Right ventricle myocardium superior (tissue), 1 donor: ENCODE measurements around the gene NEDD4L. TPM values are rescaled to one million over a fixed set of nuclear protein-coding genes. Genes with fewer than 3 reads are reported as not detected.
"Not testable (repeated sequence)": the region's sequence is repeated elsewhere in the genome, so short reads cannot be mapped to it uniquely, and the experiment has no call there.

Experiments
- ATAC-seq: fragments of 200-7000 bp; cut with Tn5 transposase; one replicate; pipeline ENCODE4 v1.9.1; 2020; ENCODE audit warnings: mild to moderate bottlenecking; ENCODE audit not compliant: poor library complexity
- DNase-seq: peaks from one replicate; pipeline ENCODE4 v3.0.0-alpha.2; 2020
- intact Hi-C: fragments of 100-400 bp; cut with DNase I; formaldehyde crosslinking; loops from one replicate; pipeline ENCODE4 v1.11.2; 2022
- total RNA-seq: library from RNA; stranded (reverse); fragmentation: NEBNext Ultra II Directional; extraction: Animal tissue kit (Norgen Biotek cat#: 25700); gene quantifications from one replicate; pipeline ENCODE4 v1.2.1, GENCODE V29; 2021
- donor health status: DM: no; HTN: yes; CAD: no; lungs with severe emphysema.

NEDD4L gene
- total RNA-seq, 1 donor from 2014 or later = 51.4 TPM

DNA sequence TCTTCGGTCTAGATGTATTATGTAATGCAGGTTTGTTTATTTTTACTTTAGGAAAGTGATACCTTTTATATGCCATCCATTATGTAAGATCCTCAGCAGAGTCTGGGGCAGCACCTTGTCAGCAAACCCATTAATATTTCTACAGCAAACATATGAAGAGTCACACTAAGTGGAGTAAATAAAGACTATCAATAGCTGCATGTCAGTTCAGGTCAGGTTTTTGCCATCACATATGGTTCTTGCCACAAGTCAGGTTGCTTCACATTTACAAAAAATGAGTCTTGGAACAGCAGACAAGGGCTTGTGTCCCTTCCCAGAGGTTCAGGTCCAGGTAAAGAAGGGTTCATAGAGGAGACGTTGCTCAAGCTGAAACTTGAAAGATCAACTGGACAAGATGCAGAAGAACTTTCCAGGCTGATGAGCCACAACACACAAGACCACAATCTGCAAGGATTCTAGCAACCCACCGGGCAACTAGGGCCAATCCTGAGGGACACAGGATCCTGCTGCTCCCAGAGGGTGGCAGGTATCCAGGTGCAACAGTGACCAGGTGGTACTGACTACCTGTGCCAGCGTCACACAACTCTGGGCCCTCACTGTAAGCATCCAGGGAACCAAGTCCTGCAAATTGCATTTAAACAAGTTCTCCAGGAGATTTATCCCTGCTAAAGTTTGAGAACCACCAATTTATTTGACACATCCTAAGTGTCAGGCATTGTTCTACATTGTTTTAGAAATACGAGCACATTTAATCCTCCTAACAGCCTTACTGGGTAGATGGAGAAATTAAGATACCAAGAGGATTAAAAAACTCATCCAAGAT is 369.0 kb downstream of the NEDD4L start:
- intact Hi-C loops = no loop called here
- ATAC-seq (no peak), DNase-seq (no peak)

DNA sequence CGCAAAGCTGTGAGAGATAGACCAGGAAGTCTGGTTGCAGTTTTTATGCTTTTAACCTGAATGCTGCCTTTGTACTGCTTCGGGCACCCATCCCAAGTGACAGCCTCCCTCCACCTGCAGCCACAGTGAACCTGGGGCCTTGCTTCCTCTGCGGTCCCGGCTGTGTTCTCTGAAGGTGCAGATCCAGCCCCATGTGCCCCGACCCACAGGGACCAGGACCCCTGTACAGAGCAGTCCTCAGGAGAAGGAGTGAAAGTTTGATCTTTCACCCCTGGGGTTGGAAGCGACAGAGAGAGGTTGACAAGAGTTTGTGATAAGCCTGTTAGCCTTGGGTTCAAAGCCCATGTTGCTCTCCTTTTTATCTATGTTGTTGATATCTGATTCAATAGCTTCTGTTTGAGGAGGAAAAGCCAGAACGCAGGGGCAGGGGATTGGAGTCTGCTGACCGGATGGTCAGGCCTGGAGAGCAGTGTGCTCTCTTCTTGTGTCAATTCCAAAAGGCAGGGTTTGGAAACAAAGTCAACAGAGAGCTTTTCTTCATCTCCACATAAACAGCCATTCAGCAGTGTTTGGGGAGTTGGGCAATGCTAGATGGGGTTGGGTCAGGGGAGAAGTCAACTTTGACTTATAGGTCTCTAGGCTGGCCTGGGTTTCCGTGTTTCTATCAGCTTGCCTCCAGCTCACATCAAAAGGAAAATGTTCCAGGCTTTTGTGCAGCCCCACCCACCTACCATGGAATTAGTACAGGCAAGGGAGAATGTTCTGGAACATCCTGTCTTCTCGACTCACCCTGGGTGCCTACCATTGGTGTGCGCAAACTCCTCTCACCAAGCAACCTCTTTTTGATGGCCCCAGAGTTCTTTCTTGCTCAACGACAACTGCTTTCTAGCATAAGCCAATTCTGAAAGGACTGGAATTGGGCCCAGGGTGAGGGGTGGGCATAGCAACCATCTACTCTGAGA is 369.9 kb downstream of the NEDD4L start:
- no peak for DNase-seq
- no peak for ATAC-seq
- intact Hi-C loops = no loop called here

DNA sequence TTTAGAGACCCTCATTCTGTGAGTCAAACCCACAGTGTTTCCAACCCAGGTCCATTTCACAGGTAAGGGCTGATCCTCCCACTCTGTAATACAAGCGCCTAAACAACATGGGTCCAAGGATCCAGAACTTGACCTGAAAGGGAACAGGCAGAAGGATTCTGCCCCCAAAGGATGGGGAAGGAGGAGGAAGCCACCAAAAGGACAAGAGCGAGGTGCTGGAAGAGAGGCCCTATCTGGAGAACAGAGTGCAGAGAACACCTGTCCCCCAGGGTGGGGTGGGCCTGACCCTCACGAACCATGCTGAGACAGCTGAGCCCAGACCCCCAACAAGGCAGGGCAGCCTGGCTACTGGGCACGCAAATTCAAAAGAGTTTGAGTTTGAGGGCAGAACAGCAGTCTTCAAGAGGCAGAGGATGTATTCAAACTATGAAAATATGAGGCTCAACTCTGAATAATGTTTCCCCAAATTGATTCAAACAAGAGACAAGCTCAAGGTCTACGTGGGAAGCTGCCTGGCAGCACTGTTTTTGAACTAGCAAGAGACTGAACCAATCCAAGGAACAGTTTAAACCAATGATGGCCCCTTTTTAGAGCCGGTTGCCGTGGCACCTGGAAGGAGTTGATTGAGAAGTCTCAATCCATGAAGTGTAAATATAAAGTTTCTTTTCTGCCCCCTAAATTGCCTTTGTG is 372.1 kb downstream of the NEDD4L start:
- DNase-seq (no peak), ATAC-seq (no peak)
- intact Hi-C loops = no loop called here

DNA sequence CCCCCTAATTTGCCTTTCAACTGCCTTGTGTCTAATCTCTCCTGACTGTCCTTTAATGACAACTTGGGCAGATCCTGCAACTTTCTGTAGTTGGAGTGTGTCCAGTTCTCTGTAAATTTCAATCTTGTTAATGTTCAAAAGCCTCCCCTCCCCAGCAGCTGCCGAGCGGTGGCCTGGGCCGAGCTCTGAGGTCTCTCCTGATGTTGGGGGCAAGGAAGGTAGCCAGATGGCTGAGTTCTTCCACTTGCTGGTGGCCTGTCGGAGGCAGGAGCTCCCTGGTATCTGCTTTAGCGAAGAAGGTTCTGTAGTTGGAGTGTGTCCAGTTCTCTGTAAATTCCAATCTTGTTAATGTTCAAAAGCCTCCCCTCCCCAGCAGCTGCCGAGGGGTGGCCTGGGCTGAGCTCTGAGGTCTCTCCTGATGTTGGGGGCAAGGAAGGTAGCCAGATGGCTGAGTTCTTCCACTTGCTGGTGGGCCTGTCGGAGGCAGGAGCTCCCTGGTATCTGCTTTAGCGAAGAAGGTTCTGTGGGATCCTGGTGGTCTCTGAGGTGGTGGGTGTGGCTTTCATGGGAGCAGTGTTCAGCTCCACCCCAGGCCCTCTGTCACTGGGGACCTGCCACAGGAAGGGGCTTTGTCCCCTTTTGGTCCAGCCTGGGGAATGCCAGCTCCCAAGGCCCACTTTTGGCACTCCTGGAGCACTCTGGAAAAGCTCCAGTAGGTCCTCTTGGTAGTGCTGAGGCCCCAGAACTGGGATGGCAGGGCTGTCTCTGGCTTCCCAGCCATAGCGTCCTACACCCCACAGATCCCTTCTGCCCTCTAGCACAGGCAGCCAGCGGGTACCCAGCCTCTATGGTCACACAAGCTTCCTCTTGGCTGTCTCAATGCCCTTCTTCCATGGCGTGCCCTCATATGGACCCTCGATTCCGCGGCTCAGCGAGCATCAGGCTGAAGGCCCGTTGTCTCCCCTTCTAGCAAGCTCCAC is 373.0 kb downstream of the NEDD4L start:
- ATAC-seq = no peak
- no peak for DNase-seq
- intact Hi-C loops = no loop called here

DNA sequence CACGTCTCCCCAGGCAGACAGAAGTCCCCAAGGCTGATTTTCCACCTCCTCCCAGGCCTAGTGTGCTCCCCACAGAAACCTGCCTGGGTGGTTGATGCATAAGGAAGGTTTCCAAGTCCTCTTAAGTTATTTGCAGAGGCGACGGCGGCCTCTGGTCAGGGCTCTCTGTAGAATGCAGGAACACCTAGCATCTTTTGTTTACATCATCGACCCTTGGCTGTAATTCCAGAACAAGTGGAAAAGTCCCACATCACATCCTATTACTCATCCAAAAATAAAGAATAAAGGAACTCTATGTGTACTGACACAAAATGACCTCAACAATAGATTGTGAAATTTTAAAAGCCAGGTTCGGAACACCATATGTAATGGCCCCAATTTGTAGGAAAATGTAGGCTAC is 373.7 kb downstream of the NEDD4L start:
- intact Hi-C loops = no loop called here
- no peak for ATAC-seq
- no peak for DNase-seq

DNA sequence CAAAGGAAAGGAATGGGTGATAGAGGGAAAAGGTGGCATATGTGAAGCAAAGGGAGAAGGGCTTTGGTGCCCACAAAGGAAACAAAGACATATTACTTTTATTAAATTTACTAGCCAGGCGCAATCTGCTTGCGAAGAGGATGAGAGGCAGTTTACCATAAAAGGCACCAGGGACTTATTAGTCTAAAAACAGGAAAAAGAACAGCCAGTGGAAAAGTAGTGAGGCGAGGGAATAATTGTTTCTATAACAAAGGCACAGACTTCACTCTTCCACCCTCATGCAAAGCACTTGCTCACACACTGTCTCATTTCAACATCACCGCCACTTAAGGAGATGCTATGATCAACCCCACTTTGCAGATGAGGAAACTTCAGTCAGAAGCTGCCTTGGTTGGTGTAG is 374.3 kb downstream of the NEDD4L start:
- DNase-seq = no peak
- no peak for ATAC-seq
- intact Hi-C loops = no loop called here

DNA sequence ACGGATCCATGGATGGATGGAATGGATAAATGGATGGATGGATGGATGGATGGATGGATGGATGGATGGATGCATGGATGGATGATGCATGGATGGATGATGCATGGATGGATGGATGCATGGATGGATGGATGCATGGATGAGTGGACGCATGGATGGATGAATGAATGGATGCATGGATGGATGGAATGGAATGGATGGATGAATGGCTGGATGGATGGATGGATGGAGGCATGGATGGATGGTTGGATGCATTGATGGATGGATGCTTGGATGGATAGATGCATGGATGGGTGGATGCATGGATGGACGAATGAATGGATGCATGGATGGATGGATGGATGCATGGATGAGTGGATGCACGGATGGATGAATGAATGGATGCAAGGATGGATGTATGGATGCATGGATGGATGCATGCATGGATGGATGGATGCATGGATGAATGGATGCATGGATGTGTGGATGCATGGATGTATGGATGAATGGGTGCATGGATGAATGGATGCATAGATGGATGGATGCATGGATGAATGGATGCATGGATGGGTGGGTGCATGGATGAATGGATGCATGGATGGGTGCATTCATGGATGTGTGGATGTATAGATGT is 375.7 kb downstream of the NEDD4L start:
- no peak for DNase-seq
- intact Hi-C loops = no loop called here
- ATAC-seq = no peak

DNA sequence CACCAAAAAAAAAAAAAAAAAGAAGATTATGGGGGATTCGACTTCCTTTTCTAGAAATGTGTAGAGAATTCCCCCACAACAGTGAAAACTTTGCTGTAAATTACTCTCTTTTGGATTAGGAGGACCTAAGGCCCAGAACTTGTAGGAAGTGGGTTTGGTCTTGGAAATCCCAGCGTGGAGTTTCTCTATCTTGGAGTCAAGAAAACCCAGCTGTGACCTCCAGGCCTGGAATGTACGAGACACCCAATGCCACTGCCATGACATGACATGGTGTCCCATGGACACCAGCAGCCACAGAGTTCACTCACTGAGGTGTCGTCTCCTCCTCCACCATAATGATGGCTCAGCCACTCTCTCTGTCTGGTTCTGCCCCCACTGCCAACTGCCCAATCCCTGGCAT is 382.6 kb downstream of the NEDD4L start:
- intact Hi-C loops = no loop called here
- DNase-seq (no peak), ATAC-seq (no peak)

DNA sequence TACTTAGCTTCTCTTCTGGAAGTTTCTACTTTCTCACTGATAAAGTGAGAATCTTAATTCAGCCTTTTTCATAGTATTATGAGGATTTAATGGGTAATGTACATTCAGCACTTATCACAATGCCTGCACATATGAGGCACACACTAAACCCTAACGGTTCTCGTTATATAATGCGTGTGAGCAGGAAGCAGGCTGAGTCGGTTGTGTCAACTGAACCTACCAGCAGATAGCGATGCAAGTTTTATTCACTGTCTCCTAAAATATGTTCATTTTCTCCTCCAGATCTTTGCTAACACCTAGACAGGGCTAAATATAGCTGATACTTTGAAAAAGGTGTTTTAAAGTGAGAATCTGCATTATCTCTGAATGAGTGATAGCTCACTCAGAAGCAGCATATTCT is 383.3 kb downstream of the NEDD4L start:
- intact Hi-C loops = no loop called here
- no peak for ATAC-seq
- DNase-seq = no peak

DNA sequence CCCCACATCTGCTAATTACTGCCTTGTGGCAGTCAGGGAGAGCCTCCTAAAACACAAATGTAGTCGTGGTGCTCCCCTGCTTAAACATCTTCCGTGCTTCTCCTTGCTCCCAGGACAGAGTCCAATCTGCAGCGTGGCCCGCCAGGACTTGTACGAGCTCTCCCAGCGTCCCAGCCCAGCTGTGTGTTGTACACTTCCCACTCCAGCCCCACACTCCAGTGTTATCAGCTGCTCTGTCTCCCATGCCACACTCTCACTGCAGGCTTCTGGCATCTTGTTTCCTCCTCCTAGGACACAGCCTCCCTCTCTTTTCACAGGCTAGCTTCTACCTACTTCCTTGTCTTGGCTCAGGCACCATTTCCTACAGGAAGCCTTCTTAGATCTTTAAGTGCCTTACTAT is 385.4 kb downstream of the NEDD4L start:
- no peak for DNase-seq
- no peak for ATAC-seq
- intact Hi-C loops = no loop called here

DNA sequence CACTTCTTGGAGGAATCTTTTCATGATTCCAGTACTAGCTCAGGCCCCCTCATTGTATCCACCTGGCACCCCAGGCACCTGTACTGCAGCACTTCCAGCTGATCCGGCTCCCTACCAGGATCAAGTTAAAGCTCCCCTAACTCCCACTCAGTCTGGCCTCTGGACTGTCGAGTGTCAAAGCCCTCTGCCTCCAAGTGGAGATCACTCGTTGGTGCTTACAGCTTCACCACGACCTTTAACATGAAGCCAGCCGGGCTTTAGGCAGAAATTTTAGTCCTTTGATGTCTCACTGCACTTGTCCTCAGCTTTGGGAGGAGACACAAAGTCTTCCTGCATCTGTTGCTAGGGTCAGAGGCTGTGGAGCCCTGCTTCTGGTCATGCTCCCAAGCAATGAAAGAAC is 387.2 kb downstream of the NEDD4L start:
- DNase-seq (no peak), ATAC-seq (no peak)
- intact Hi-C loops = no loop called here

DNA sequence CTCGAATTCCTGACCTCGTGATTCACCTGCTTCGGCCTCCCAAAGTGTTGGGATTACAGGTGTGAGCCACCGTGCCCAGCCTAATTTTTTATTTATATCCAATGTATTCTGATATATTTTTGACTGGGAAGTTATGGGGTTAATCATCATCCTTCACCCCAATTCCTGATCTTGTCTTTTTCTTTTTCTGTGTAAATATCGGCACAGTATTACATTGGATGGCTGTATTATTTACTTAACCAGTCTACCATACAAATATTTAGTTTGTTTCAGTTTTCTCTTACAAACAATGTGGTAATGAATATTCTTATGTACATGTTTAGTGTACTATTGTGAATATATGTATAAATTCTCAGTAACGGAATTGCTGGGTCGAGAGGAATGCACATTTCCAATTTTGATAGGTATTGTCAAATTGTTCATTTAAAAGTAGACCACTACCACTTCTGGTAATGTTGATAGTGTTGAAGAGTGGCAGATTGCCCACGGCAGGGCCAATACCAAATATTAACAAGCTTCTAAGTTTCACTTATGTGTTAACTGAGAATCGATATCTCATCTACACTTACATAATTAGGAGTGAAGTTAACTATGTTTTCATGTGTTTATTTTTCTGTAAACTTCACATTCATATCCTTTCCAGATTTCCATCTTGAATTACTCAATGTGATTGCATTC is 388.2 kb downstream of the NEDD4L start:
- intact Hi-C loops = no loop called here
- ATAC-seq = no peak
- no peak for DNase-seq

DNA sequence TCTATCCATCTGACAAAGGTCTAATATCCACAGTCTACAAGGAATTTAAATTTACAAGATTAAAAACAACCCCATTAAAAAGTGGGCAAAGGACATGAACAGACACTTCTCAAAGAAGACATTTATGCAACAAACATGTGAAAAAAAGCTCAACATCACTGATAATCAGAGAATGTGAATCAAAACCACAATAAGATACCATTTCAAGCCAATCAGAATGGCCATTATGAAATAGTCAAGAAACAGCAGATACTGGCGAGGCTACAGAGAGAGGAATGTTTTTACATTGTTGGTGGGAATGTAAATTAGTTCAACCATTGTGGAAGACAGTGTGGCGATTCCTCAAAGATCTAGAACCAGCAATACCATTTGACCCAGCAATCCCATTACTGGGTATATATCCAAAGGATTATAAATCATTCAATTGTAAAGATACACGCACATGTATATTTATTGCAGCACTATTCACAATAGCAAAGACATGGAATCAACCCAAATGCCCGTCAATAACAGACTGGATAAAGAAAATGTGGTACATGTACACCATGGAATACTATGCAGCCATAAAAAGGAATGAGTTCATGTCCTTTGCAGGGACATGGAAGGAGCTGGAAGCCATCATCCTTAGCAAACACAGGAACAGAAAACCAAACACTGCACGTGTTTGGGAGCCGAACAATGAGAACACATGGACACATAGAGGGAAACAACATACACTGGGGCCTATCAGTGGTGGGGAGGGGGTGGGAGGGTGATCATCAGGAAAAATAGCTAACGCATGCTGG is 391.4 kb downstream of the NEDD4L start:
- ATAC-seq, intact Hi-C loops, DNase-seq: not testable (repeated sequence)

DNA sequence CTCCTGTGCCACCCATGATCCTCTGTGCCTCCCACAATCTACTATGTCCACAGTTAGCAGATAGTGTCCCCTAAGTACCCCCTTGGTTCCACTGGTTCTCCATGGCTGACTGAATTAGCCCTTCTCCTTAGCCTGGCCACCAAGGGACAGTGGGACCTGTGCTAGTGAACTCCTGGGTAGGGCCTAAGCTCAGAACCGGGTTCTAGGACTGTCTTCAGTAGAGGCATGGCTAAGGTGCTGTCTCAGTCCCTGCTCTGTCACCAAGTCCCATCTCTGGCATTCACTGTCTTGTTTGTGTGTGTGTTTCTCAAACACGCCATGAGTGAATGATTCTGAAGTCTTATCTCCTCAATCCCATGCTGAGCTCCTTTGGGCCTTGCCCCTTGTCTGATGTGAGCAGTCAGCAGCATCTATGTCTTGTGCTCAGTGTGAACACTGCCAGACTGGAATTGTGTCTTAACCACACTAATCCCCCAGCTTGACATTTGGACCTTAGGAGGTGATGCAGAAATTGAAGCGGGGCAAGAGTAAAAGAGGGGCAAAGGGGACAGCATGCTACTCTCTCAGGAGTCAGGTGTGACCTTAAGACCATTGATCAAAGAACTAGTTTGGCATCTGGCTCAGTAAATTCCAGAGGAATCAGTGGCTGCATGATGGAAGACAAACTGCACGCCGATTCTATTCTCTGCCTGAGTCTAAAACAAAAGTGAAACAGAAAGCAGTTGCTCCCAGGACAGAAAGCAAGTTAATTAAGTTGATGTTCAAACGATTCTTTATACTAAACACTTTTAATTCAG is 394.3 kb downstream of the NEDD4L start:
- DNase-seq = no peak
- intact Hi-C loops = no loop called here
- ATAC-seq = no peak

DNA sequence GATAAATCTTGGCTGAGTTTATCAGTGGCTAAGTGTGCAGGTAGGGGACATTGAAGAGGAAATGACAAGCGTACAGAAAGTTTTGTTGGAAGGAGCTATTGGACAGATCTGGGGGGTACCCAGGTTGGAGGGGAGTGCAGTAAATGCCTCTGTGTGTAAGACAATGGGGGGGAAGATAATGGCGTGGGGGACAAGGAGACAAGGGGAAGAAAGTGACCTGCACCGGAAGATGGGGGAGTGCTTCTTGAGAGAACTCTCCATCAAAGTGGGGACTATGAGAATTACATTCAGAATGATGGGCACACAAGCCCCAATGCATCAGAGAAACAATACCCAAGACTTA is 394.9 kb downstream of the NEDD4L start:
- ATAC-seq (no peak), DNase-seq (no peak)
- intact Hi-C loops = no loop called here

DNA sequence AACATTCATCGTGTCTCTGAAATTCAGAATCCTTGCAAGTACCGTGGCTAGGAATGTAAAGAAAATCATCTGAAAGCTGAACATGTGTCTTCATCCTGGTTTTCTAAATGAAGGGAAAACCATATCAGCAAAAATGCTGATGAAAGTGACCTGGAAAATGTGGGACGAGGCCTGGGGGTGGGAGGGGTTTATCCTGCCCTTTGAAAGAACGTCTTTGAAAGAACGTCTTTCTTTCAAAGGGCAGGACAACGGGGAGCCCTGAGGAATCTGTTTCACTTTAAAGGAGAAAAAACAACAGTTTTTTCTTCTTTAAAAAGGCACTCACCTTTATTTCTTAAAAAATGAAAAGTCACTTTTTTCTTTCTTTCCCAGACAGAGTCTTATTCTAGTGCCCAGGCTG is 399.6 kb downstream of the NEDD4L start:
- DNase-seq (no peak), ATAC-seq (no peak)
- intact Hi-C loops = no loop called here
